ENCODE measurements around the gene FXYD4. TPM values are rescaled to one million over a fixed set of nuclear protein-coding genes. Genes with fewer than 3 reads are reported as not detected.

The FXYD4 gene, protein sequence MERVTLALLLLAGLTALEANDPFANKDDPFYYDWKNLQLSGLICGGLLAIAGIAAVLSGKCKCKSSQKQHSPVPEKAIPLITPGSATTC
- total RNA-seq, result not detected in 2 replicates

GRCh38 chr10:43371418-43371817, at the start of gene FXYD4:
Gene FXYD4 (plus strand): TSS chr10:43371636. CDS start chr10:43373747, 2,111 bp downstream.

GRCh38 chr10:43408710-43409384, 37.4 kb downstream of the FXYD4 start, which contains the start of gene HNRNPF:
Gene HNRNPF (minus strand): TSS chr10:43409186. CDS start chr10:43387884, 21,302 bp downstream.

Other genes starting within 250 kb of the FXYD4 start
- 15.0 and 20.1 TPM in 2 replicates for gene CSGALNACT2, start 233.2 kb upstream of the FXYD4 start, total RNA-seq
- 0.32 and 0.54 TPM in 2 replicates for gene RASGEF1A, start 104.6 kb upstream of the FXYD4 start, total RNA-seq
- 157 and 160 TPM in 2 replicates for gene HNRNPF, start 37.5 kb downstream of the FXYD4 start, total RNA-seq
- gene ZNF487, start 65.5 kb downstream of the FXYD4 start, total RNA-seq, result 1.1 and 13.5 TPM in 2 replicates
- 1.8 and 9.9 TPM in 2 replicates for gene ZNF239, start 203.0 kb downstream of the FXYD4 start, total RNA-seq
- 3.2 and 3.6 TPM in 2 replicates for gene ZNF485, start 234.8 kb downstream of the FXYD4 start, total RNA-seq

Data from cardiac atrium fibroblast (primary cell).